Measurements from ENCODE around the gene RNF220.

RNF220 gene

DNA sequence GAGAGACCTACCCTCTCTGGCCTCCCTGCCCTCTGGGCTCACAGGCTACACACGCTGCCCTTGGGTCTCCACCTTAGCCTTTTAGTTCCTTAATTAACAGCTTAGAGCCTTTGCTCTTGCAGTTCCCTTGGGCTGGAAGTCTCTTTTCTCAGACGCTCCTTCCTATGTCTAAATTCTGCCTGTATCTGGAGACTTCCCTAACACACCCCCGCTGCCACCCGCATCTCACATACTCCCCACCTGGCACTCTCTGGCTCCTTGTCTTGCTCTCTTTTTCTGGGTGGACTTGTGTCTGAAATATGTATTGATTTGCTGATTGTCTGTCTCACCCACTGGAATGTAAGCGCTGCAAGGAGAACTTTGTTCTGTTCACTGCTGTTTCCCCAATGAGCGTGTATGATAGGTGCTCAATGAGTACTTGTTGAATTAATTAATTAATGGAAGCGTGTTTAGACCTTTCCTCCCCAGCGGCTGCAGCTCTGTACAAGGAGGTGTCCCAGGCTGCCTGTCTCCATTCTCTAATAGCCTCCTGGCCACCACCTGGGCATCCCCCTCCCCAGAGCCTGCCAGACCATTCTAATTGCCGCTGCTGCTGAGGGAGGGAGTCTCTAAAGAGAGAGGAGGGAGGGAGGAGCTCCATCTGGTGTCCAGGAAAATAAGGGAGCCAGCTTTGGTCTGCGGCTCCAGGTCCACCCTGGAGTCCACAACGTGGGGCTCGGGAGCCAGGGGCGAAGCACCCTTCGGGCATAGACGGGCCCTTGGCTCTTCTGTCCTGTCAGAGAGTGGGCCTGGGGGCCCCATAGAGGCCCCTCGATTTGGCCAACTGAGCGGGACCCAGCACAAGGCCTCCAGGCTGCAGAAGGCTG lies 95.4 kb downstream of the RNF220 start:
- H3K4me1 ChIP-seq (ENCODE audit: control insufficient read depth, insufficient read depth, low read length): no peaks in the 10 kb centered on the region
- H3K4me3 ChIP-seq (ENCODE audit: low read depth, low read length): no peak overlapping the region
- TF ChIP-seq ZNF341 (tag by site-specific recombination; IDR thresholded peaks at IDR 0.05; ENCODE audit: low read depth): peak; percentile 14; the same call in 1 of the 2 replicates
- TF ChIP-seq, protein P1, sequence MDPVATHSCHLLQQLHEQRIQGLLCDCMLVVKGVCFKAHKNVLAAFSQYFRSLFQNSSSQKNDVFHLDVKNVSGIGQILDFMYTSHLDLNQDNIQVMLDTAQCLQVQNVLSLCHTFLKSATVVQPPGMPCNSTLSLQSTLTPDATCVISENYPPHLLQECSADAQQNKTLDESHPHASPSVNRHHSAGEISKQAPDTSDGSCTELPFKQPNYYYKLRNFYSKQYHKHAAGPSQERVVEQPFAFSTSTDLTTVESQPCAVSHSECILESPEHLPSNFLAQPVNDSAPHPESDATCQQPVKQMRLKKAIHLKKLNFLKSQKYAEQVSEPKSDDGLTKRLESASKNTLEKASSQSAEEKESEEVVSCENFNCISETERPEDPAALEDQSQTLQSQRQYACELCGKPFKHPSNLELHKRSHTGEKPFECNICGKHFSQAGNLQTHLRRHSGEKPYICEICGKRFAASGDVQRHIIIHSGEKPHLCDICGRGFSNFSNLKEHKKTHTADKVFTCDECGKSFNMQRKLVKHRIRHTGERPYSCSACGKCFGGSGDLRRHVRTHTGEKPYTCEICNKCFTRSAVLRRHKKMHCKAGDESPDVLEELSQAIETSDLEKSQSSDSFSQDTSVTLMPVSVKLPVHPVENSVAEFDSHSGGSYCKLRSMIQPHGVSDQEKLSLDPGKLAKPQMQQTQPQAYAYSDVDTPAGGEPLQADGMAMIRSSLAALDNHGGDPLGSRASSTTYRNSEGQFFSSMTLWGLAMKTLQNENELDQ (tag by site-specific recombination; IDR thresholded peaks at IDR 0.05; ENCODE audit: low read depth): no peak
- TF ChIP-seq, protein P2, sequence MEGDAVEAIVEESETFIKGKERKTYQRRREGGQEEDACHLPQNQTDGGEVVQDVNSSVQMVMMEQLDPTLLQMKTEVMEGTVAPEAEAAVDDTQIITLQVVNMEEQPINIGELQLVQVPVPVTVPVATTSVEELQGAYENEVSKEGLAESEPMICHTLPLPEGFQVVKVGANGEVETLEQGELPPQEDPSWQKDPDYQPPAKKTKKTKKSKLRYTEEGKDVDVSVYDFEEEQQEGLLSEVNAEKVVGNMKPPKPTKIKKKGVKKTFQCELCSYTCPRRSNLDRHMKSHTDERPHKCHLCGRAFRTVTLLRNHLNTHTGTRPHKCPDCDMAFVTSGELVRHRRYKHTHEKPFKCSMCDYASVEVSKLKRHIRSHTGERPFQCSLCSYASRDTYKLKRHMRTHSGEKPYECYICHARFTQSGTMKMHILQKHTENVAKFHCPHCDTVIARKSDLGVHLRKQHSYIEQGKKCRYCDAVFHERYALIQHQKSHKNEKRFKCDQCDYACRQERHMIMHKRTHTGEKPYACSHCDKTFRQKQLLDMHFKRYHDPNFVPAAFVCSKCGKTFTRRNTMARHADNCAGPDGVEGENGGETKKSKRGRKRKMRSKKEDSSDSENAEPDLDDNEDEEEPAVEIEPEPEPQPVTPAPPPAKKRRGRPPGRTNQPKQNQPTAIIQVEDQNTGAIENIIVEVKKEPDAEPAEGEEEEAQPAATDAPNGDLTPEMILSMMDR (tag by site-specific recombination; IDR thresholded peaks at IDR 0.05): peak; percentile 57; the same call in 1 of the 2 replicates
- no peak for TF ChIP-seq ZNF549 (tag by site-specific recombination; IDR thresholded peaks at IDR 0.05)
- TF ChIP-seq, protein P3, sequence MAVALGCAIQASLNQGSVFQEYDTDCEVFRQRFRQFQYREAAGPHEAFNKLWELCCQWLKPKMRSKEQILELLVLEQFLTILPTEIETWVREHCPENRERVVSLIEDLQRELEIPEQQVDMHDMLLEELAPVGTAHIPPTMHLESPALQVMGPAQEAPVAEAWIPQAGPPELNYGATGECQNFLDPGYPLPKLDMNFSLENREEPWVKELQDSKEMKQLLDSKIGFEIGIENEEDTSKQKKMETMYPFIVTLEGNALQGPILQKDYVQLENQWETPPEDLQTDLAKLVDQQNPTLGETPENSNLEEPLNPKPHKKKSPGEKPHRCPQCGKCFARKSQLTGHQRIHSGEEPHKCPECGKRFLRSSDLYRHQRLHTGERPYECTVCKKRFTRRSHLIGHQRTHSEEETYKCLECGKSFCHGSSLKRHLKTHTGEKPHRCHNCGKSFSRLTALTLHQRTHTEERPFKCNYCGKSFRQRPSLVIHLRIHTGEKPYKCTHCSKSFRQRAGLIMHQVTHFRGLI (tag by site-specific recombination; IDR thresholded peaks at IDR 0.05): no peak
- TF ChIP-seq, protein P4, sequence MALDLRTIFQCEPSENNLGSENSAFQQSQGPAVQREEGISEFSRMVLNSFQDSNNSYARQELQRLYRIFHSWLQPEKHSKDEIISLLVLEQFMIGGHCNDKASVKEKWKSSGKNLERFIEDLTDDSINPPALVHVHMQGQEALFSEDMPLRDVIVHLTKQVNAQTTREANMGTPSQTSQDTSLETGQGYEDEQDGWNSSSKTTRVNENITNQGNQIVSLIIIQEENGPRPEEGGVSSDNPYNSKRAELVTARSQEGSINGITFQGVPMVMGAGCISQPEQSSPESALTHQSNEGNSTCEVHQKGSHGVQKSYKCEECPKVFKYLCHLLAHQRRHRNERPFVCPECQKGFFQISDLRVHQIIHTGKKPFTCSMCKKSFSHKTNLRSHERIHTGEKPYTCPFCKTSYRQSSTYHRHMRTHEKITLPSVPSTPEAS (tag by site-specific recombination; IDR thresholded peaks at IDR 0.05): no peak
- TF ChIP-seq ZNF596 (tag by site-specific recombination; IDR thresholded peaks at IDR 0.05): no peak
- TF ChIP-seq ZNF558 (tag by site-specific recombination; IDR thresholded peaks at IDR 0.05): no peak
- TF ChIP-seq GLIS1 (tag by site-specific recombination; IDR thresholded peaks at IDR 0.05): peak; percentile 13; the same call in 1 of the 2 replicates
- TF ChIP-seq, protein P5, sequence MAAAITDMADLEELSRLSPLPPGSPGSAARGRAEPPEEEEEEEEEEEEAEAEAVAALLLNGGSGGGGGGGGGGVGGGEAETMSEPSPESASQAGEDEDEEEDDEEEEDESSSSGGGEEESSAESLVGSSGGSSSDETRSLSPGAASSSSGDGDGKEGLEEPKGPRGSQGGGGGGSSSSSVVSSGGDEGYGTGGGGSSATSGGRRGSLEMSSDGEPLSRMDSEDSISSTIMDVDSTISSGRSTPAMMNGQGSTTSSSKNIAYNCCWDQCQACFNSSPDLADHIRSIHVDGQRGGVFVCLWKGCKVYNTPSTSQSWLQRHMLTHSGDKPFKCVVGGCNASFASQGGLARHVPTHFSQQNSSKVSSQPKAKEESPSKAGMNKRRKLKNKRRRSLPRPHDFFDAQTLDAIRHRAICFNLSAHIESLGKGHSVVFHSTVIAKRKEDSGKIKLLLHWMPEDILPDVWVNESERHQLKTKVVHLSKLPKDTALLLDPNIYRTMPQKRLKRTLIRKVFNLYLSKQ (tag by site-specific recombination; IDR thresholded peaks at IDR 0.05; ENCODE audit: borderline replicate concordance): no peak
- TF ChIP-seq, protein P6, sequence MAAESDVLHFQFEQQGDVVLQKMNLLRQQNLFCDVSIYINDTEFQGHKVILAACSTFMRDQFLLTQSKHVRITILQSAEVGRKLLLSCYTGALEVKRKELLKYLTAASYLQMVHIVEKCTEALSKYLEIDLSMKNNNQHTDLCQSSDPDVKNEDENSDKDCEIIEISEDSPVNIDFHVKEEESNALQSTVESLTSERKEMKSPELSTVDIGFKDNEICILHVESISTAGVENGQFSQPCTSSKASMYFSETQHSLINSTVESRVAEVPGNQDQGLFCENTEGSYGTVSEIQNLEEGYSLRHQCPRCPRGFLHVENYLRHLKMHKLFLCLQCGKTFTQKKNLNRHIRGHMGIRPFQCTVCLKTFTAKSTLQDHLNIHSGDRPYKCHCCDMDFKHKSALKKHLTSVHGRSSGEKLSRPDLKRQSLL (tag by site-specific recombination; IDR thresholded peaks at IDR 0.05): peak; percentile 81
- no peak for TF ChIP-seq ZFP41 (tag by site-specific recombination; IDR thresholded peaks at IDR 0.05; ENCODE audit: borderline replicate concordance)
- no peak for TF ChIP-seq SALL2 (tag by site-specific recombination; IDR thresholded peaks at IDR 0.05; ENCODE audit: borderline replicate concordance)
- TF ChIP-seq ZNF133 (tag by site-specific recombination; IDR thresholded peaks at IDR 0.05): no peak
- no peaks in the 10 kb centered on the region for H3K9me3 ChIP-seq (ENCODE audit: control insufficient read depth, insufficient read depth, low read depth, low read length)
- H3K27ac ChIP-seq (ENCODE audit: extremely low read depth, low read depth, low read length): no peak overlapping the region
- CTCF ChIA-PET: interaction anchor here (0.5 to 1.1 kb wide), 7 partner anchors 11 to 282 kb away, joined by 3 read pairs; no protein-coding TSS in a partner anchor
- no peaks in the 10 kb centered on the region for H3K36me3 ChIP-seq (ENCODE audit: control insufficient read depth in 2 of 2, insufficient read depth in 1 of 2, low read length in 2 of 2)
- POLR2A ChIA-PET: no interaction called here
